B cell (primary cell): ENCODE measurements around the gene STAG1.

ENCODE experiments used
- EZH2 ChIP-seq: IDR thresholded peaks from 2 replicates; pipeline ENCODE4 v1.6.1; 2012; ENCODE audit warnings: borderline replicate concordance, low read depth, mild to moderate bottlenecking, moderate library complexity, low read length; ENCODE audit not compliant: insufficient read depth, poor library complexity, severe bottlenecking
- TF ChIP-seq, protein P1 (sequence below): fragments of 200-600 bp; IDR thresholded peaks from one replicate; pipeline ENCODE4 v1.8.0; 2022; ENCODE audit warnings: antibody characterized with exemption, mild to moderate bottlenecking

DNA sequence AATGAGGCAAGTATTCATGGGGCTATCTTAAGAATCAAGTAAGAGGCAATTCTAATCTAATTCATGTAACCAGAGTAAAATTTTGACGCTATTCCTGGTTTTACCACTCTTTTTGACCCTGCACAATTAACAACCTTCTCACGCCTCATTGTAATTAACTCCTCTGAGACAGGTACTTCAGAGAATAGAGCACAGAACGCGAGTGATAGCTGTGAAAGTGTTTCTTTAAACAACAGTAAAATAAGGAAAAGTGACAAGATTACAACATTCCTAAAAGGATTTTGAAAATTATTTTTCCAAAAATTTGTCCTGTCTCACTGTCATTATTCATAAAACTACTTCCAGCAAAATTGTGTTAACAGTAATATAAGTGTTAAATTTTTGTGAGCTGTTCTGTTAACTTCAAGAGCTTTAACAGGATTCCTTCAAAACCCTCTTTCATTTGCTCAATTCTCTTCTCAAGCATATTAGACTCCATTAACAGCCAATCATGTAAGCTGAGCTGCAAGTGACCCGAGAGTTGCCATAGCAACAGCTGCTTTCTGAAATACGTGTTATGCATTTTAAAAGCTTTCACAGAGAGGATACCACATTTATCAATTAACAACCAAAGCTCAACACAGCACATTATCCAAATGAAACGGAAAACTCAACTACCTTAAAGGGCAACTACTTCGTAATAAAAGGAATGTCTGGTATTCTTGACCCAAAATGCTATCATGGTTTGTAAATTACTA lies 93.1 kb downstream of the STAG1 start:
- TF ChIP-seq, protein P1, sequence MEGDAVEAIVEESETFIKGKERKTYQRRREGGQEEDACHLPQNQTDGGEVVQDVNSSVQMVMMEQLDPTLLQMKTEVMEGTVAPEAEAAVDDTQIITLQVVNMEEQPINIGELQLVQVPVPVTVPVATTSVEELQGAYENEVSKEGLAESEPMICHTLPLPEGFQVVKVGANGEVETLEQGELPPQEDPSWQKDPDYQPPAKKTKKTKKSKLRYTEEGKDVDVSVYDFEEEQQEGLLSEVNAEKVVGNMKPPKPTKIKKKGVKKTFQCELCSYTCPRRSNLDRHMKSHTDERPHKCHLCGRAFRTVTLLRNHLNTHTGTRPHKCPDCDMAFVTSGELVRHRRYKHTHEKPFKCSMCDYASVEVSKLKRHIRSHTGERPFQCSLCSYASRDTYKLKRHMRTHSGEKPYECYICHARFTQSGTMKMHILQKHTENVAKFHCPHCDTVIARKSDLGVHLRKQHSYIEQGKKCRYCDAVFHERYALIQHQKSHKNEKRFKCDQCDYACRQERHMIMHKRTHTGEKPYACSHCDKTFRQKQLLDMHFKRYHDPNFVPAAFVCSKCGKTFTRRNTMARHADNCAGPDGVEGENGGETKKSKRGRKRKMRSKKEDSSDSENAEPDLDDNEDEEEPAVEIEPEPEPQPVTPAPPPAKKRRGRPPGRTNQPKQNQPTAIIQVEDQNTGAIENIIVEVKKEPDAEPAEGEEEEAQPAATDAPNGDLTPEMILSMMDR, result no peak
- TF ChIP-seq EZH2, result no peak
